ENCODE results near the gene UBE2QL1. TPM values are rescaled to one million over a fixed set of nuclear protein-coding genes. Genes with fewer than 3 reads are reported as not detected.

The UBE2QL1 gene
- total RNA-seq, 1 donor from 2014 or later = 2.5 TPM

- intact Hi-C loops (cut with DNase I) = no loop called here
These were observed 2.6 kb upstream of the UBE2QL1 start for GRCh38 chr5:6446042-6446441.

GRCh38 chr5:6446626-6447309 lies 1.9 kb upstream of the UBE2QL1 start:
- intact Hi-C loops (cut with DNase I) = no loop called here
- Histone ChIP-seq H3K27ac (no peak overlapping the region), H3K4me3 (no peak overlapping the region), H3K4me1 (peaks cover 18% of the 10 kb centered on the region), H3K36me3 (no peaks in the 10 kb centered on the region), H3K27me3 (no peaks in the 10 kb centered on the region), H3K9me3 (no peaks in the 10 kb centered on the region)
- peak in 1 of 2 donors; percentile 69 for DNase-seq (ENCODE audit: extremely low spot score in 2 of 2)
- no peak for TF ChIP-seq POLR2AphosphoS5 (IDR thresholded peaks at IDR 0.05; ENCODE audit: insufficient read depth in 1 of 2, low read depth in 1 of 2)
- no peak for TF ChIP-seq CTCF (IDR thresholded peaks at IDR 0.05)
- no peak for TF ChIP-seq POLR2A (IDR thresholded peaks at IDR 0.05)

More at GRCh38 chr5:6446042-6446441, 2.6 kb upstream of the UBE2QL1 start:
- TF ChIP-seq POLR2A (IDR thresholded peaks at IDR 0.05) (no peak), CTCF (IDR thresholded peaks at IDR 0.05) (no peak), POLR2AphosphoS5 (IDR thresholded peaks at IDR 0.05; ENCODE audit: insufficient read depth in 1 of 2, low read depth in 1 of 2) (no peak)
- DNase-seq (ENCODE audit: extremely low spot score in 2 of 2) = peak in 1 of 2 donors; percentile 77
- Histone ChIP-seq H3K36me3 (no peaks in the 10 kb centered on the region), H3K4me1 (peaks cover 18% of the 10 kb centered on the region), H3K9me3 (no peaks in the 10 kb centered on the region), H3K27ac (no peak overlapping the region), H3K27me3 (no peaks in the 10 kb centered on the region), H3K4me3 (no peak overlapping the region)

DNA sequence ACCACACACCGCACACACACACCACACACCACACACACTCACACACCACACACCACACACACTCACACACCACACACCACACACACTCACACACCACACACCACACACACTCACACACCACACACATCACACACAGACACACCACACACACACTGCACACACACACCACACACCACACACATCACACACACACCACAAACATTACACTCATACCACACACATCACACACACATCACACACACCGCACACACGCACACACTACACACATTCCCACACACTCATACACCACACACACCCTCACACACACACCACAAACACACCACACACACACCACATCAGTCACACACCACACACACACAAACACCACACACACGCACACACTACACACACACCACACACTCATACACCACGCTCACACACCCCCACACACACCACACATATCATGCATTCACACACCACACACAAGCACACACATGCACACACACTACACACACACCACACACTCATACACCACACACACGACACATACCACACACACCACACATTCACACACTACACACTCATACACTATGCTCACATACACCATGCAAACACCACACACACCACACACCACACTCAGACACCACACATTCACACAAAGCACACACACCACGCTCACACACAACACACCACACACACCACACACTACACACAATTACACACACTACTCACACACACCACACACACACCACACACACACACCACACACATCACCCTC lies 1.1 kb upstream of the UBE2QL1 start:
- peak in 1 of 2 donors; percentile 70 for DNase-seq (ENCODE audit: extremely low spot score in 2 of 2)
- intact Hi-C loops (cut with DNase I) = no loop called here
- H3K27me3 ChIP-seq = no peaks in the 10 kb centered on the region
- no peak overlapping the region for H3K27ac ChIP-seq
- no peaks in the 10 kb centered on the region for H3K9me3 ChIP-seq
- TF ChIP-seq POLR2A (IDR thresholded peaks at IDR 0.05) (no peak), POLR2AphosphoS5 (IDR thresholded peaks at IDR 0.05; ENCODE audit: insufficient read depth in 1 of 2, low read depth in 1 of 2) (no peak), CTCF (IDR thresholded peaks at IDR 0.05) (no peak)
- peaks cover 18% of the 10 kb centered on the region for H3K4me1 ChIP-seq
- no peaks in the 10 kb centered on the region for H3K36me3 ChIP-seq
- no peak overlapping the region for H3K4me3 ChIP-seq

DNA sequence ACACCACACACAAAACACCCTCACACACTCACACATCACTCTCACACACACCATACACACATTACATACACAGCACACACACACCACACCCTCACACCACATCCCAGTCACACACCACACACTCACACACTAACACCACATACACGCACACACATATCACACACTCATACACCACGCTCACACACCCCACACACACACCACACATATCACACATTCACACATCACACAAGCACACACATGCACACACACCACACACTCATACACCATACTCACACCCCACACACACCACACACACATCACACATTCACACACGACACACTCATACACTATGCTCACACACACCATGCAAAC lies 543 bp upstream of the UBE2QL1 start:
- Histone ChIP-seq H3K9me3 (no peaks in the 10 kb centered on the region), H3K4me3 (peak overlapping the region; percentile 43 to 57), H3K36me3 (no peaks in the 10 kb centered on the region), H3K27ac (no peak overlapping the region), H3K4me1 (peaks cover 18% of the 10 kb centered on the region), H3K27me3 (no peaks in the 10 kb centered on the region)
- DNase-seq (ENCODE audit: extremely low spot score in 2 of 2) = peak in 1 of 2 donors; percentile 64
- intact Hi-C loops (cut with DNase I) = no loop called here
- no peak for TF ChIP-seq POLR2A (IDR thresholded peaks at IDR 0.05)
- no peak for TF ChIP-seq POLR2AphosphoS5 (IDR thresholded peaks at IDR 0.05; ENCODE audit: insufficient read depth in 1 of 2, low read depth in 1 of 2)
- no peak for TF ChIP-seq CTCF (IDR thresholded peaks at IDR 0.05)
